Measurements from ENCODE around the gene ANTXR2. TPM values are rescaled to one million over a fixed set of nuclear protein-coding genes. Genes with fewer than 3 reads are reported as not detected.
"Not testable (repeated sequence)": the region's sequence is repeated elsewhere in the genome, so short reads cannot be mapped to it uniquely, and the experiment has no call there.

The ANTXR2 gene
- polyA plus RNA-seq, 3 donors from 2014 or later = 8.1 to 13.8 (median 10.0) TPM

DNA sequence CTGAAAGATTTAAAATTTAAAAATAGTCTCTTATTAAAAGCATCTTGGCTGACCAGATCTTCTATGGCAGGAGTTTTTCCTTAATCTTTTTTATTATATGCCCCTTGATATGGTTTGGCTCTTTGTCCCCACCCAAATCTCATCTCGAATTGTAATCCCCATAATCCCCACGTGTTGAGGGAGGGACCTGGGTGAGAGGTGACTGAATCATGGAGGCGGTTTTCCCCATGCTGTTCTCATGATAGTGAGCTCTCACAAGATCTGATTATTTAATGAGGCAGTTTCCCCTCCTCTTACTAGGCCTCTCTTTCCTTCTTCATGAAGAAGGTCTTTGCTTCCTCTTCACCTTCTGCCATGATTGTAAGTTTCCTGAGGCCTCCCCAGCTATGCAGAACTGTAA, 74.0 kb downstream of the ANTXR2 start:
- not testable (repeated sequence) for DNase-seq; H3K4me1 Mint-ChIP-seq; H3K9me3 Mint-ChIP-seq; H3K27ac Mint-ChIP-seq; H3K4me3 Mint-ChIP-seq; H3K36me3 Mint-ChIP-seq; H3K27me3 Mint-ChIP-seq (ENCODE audit: low read depth in 3 of 3)

DNA sequence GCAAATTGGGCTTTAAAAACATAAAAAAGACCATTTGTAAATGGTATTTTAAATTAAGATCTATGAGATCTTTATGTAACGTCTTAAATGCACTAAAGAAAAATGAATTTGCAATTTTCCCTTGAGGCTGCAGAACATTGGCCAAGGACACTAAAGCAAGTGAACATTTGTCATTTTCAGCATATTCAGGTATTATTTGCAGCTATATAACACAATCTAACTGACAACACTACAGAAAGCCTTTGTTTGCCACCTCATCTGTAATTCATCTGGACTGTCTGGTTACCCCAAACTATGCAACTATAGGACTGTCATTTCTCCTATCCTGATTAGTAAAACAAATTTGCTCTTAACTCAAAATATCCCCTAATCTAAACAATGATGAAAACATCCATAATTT, 74.8 kb downstream of the ANTXR2 start:
- DNase-seq = no peak
- Mint-ChIP-seq H3K27ac (no peak overlapping the region), H3K36me3 (no peaks in the 10 kb centered on the region), H3K4me3 (no peak overlapping the region), H3K27me3 (ENCODE audit: low read depth in 3 of 3) (peaks cover 0 to 3% (median 2%) of the 10 kb centered on the region in 3 donors), H3K9me3 (peaks cover 0 to 4% (median 0%) of the 10 kb centered on the region in 6 donors), H3K4me1 (no peaks in the 10 kb centered on the region)

GRCh38 chr4:79996851-79997250, 76.2 kb downstream of the ANTXR2 start:
- no peak for DNase-seq
- peaks cover 0 to 3% (median 0%) of the 10 kb centered on the region in 3 donors for H3K27me3 Mint-ChIP-seq (ENCODE audit: low read depth in 3 of 3)
- no peaks in the 10 kb centered on the region for H3K4me1 Mint-ChIP-seq
- H3K4me3 Mint-ChIP-seq = no peak overlapping the region
- H3K9me3 Mint-ChIP-seq = peaks cover 0 to 2% (median 0%) of the 10 kb centered on the region in 6 donors
- no peak overlapping the region for H3K27ac Mint-ChIP-seq
- H3K36me3 Mint-ChIP-seq = no peaks in the 10 kb centered on the region

DNA sequence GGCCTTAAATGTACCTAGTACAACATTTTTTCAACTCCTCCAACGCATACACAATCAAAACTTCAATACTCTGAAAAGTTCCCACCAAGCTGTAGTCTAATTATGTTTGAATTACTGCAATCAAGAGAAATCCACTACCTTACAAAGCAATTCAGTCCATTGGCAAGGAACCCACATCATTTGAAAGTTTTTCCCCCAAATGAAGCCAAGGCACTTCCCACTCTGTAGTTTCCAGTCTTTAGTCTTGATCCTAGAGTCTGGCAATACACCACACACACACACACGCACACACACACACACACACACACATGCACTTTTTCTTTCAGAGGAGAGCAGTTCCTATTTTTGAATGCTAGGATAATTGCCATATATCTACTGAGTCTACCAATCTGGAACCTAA, 79.6 kb downstream of the ANTXR2 start:
- H3K4me1 Mint-ChIP-seq = peaks cover 6 to 7% of the 10 kb centered on the region in 2 donors
- H3K27me3 Mint-ChIP-seq (ENCODE audit: low read depth in 3 of 3) = peaks cover 0 to 3% (median 0%) of the 10 kb centered on the region in 3 donors
- no peak overlapping the region for H3K4me3 Mint-ChIP-seq
- no peaks in the 10 kb centered on the region for H3K36me3 Mint-ChIP-seq
- DNase-seq = no peak
- H3K27ac Mint-ChIP-seq = no peak overlapping the region
- H3K9me3 Mint-ChIP-seq = peaks cover 0 to 4% (median 0%) of the 10 kb centered on the region in 6 donors

DNA sequence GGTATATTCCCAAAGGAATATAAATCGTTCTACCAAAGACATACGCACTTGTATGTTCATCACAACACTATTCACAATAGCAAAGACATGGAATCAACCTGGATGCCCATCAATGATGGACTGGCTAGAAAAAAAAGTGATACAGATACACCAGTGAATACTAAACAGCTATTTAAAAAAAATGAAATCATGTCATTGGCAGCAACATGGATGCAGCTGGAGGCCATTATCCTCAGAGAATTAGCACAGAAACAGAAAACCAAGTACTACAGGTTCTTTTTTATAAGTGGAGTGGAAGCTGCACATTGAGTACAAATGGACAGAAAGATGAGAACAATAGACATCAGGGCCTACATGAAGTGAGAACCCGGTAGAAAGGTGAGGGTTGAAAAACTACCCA, 81.4 kb downstream of the ANTXR2 start:
- H3K4me1 Mint-ChIP-seq = peaks cover 7 to 8% of the 10 kb centered on the region in 2 donors
- H3K36me3 Mint-ChIP-seq = peaks cover 0 to 4% (median 0%) of the 10 kb centered on the region in 3 donors
- no peak overlapping the region for H3K4me3 Mint-ChIP-seq
- peaks cover 0 to 8% (median 0%) of the 10 kb centered on the region in 6 donors for H3K9me3 Mint-ChIP-seq
- H3K27ac Mint-ChIP-seq = no peak overlapping the region
- no peak for DNase-seq
- H3K27me3 Mint-ChIP-seq (ENCODE audit: low read depth in 3 of 3) = peaks cover 0 to 3% (median 0%) of the 10 kb centered on the region in 3 donors

- DNase-seq; H3K27me3 Mint-ChIP-seq (ENCODE audit: low read depth in 3 of 3); H3K4me1 Mint-ChIP-seq; H3K36me3 Mint-ChIP-seq; H3K27ac Mint-ChIP-seq; H3K4me3 Mint-ChIP-seq: not testable (repeated sequence)
- H3K9me3 Mint-ChIP-seq = peaks cover 0 to 10% (median 0%) of the 10 kb centered on the region in 6 donors
Observed at GRCh38 chr4:79991100-79991499, 81.9 kb downstream of the ANTXR2 start.

DNA sequence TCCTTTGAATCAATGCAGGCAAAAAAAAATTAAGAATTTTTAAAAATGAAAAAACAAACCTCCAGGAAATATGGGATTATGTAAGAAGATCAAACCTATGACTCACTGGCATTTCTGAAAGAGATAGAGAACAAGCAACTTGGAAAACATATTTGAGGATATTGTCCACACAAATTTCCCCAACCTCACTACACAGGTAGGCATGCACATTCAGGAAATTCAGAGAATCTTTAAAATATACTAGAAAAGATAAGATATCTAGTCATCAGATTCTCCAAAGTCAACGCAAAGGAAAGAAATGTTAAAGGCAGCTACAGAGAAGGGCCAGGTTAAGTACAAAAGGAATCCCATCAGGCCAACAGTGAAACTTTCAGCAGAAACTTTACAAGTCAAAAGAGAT, 85.6 kb downstream of the ANTXR2 start:
- Mint-ChIP-seq H3K4me1 (peaks cover 7 to 8% of the 10 kb centered on the region in 2 donors), H3K27me3 (ENCODE audit: low read depth in 3 of 3) (no peaks in the 10 kb centered on the region)

GRCh38 chr4:79983431-79983830, 89.6 kb downstream of the ANTXR2 start:
- Mint-ChIP-seq H3K4me3 (no peak overlapping the region), H3K4me1 (peaks cover 0 to 2% of the 10 kb centered on the region in 2 donors), H3K36me3 (peaks cover 0 to 18% (median 12%) of the 10 kb centered on the region in 3 donors), H3K9me3 (peaks cover 0 to 5% (median 0%) of the 10 kb centered on the region in 6 donors), H3K27me3 (ENCODE audit: low read depth in 3 of 3) (no peaks in the 10 kb centered on the region), H3K27ac (no peak overlapping the region)
- no peak for DNase-seq

More for the DNA sequence above, 85.6 kb downstream of the ANTXR2 start:
- H3K27ac Mint-ChIP-seq = no peak overlapping the region
- DNase-seq = no peak
- peaks cover 0 to 11% (median 5%) of the 10 kb centered on the region in 3 donors for H3K36me3 Mint-ChIP-seq
- no peak overlapping the region for H3K4me3 Mint-ChIP-seq
- H3K9me3 Mint-ChIP-seq = peaks cover 0 to 10% (median 0%) of the 10 kb centered on the region in 6 donors

GRCh38 chr4:79982601-79983322, 90.3 kb downstream of the ANTXR2 start:
- no peak overlapping the region for H3K27ac Mint-ChIP-seq
- peaks cover 0 to 5% (median 0%) of the 10 kb centered on the region in 6 donors for H3K9me3 Mint-ChIP-seq
- no peaks in the 10 kb centered on the region for H3K27me3 Mint-ChIP-seq (ENCODE audit: low read depth in 3 of 3)
- H3K4me1 Mint-ChIP-seq = no peaks in the 10 kb centered on the region
- H3K4me3 Mint-ChIP-seq = no peak overlapping the region
- H3K36me3 Mint-ChIP-seq = peaks cover 0 to 18% (median 12%) of the 10 kb centered on the region in 3 donors
- no peak for DNase-seq

DNA sequence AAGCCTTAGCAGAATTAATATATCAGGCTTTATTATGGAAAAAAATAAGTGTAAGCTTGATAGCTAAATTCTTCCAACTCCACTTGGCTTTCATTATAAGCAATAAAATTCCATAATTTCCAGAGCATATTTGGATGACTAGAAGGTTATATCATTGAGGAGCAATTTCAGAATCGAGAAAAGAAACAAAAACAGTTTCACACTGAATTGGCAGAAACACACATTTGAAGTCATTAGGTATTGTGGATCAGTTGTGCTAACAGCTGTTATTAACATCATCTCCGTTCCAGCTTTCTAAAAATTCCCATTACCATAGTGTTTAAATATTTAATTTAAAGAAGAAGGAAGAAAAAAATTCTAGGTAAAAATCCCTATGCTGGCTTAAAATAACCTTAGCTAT, 92.6 kb downstream of the ANTXR2 start:
- H3K27ac Mint-ChIP-seq = peak overlapping the region in 1 of 6 donors; percentile 32
- DNase-seq = no peak
- H3K4me1 Mint-ChIP-seq = no peaks in the 10 kb centered on the region
- no peak overlapping the region for H3K4me3 Mint-ChIP-seq
- peaks cover 0 to under 1% (median 0%) of the 10 kb centered on the region in 6 donors for H3K9me3 Mint-ChIP-seq
- H3K27me3 Mint-ChIP-seq (ENCODE audit: low read depth in 3 of 3) = peaks cover 0 to 1% (median 0%) of the 10 kb centered on the region in 3 donors
- peaks cover 0 to 24% (median 23%) of the 10 kb centered on the region in 3 donors for H3K36me3 Mint-ChIP-seq

DNA sequence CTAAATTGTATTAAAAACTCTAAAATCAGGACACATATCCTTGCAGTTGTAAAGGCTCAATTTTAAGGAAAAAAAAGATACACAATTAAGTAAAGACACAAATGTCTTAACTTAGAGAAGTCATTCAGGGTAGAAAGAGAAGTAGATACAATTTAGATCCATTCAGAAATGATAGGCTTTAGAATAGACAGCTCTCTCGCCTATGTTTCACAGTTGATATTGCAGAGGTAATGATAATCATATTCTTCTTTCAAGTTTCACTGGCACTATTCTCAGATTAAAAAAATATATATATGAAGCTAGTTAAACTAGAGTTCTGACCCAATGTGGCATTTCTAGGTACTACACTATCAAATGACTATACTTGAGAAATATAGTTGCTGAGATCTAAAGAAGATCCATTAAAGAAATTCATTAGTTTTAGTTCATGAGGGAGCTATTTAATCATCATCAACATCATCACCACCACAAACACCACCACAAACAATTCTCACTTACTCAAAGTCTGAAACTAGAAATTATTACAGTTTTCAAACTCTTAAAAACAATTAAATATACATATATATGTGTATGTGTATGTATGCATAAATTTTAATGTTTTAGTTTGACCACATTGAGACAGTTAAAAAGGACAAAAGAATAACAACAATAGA, 93.1 kb downstream of the ANTXR2 start:
- no peak overlapping the region for H3K27ac Mint-ChIP-seq
- H3K36me3 Mint-ChIP-seq = peaks cover 0 to 29% (median 24%) of the 10 kb centered on the region in 3 donors
- H3K4me1 Mint-ChIP-seq = no peaks in the 10 kb centered on the region
- H3K27me3 Mint-ChIP-seq (ENCODE audit: low read depth in 3 of 3) = peaks cover 0 to 3% (median 0%) of the 10 kb centered on the region in 3 donors
- no peak overlapping the region for H3K4me3 Mint-ChIP-seq
- peaks cover 0 to 2% (median 0%) of the 10 kb centered on the region in 6 donors for H3K9me3 Mint-ChIP-seq
- DNase-seq = no peak

GRCh38 chr4:79977131-79977840, 95.7 kb downstream of the ANTXR2 start:
- Mint-ChIP-seq H3K4me1 (no peaks in the 10 kb centered on the region), H3K4me3 (no peak overlapping the region), H3K36me3 (peaks cover 0 to 28% (median 18%) of the 10 kb centered on the region in 3 donors), H3K27ac (no peak overlapping the region), H3K9me3 (peaks cover 0 to 2% (median 0%) of the 10 kb centered on the region in 6 donors), H3K27me3 (ENCODE audit: low read depth in 3 of 3) (peaks cover 0 to 6% (median 0%) of the 10 kb centered on the region in 3 donors)
- DNase-seq = no peak

DNA sequence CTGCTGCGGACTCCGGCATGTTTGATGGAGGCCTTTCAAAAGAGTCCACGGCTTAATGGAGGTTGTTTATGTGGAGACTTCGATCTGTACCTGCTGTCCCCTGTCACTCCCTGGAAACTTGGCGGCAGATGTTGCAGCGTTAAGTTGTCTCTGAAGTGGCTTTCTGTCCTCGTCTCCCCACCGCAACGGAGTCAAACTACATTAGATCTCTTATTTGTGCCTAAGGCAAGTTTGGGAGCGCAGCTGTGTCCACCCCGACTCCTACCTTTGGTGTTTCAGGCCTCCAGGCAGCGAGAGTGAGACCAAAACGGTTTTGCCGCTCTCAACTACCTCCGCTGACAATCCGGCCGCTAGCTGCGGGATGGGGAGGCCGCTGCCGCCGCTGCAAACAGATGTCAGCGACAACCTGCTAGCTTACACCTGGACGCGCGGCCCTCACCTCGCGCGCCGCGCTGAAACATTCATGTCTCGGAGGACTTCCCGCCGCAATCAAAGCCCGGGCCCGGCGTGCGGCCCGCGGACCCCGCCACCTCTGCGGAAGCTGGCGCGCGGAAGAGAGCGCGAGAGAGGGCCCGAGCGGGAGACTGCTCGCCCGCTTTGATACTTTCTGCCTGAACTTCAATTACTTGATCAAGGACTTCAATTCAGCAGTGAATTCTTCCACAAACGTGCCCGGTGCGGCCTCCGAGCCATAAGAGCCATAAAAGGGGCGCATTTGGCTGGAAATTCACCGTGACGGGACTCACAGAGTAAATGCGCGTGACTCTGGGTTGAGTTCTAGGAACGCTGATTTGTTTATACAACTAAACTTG, 108.4 kb downstream of the ANTXR2 start:
- peaks cover 0 to 3% (median 0%) of the 10 kb centered on the region in 6 donors for H3K9me3 Mint-ChIP-seq
- no peaks in the 10 kb centered on the region for H3K4me1 Mint-ChIP-seq
- H3K36me3 Mint-ChIP-seq = peaks cover 0 to 11% (median 8%) of the 10 kb centered on the region in 3 donors
- no peaks in the 10 kb centered on the region for H3K27me3 Mint-ChIP-seq (ENCODE audit: low read depth in 3 of 3)
- peak overlapping the region in 1 of 6 donors; percentile 43 for H3K27ac Mint-ChIP-seq
- H3K4me3 Mint-ChIP-seq = no peak overlapping the region
- DNase-seq = no peak

All from immature natural killer cell (primary cell).